BE2C (cell line): ENCODE results near the gene ZNF570.

Experiments used
- DNase-seq: peaks from one replicate; pipeline ENCODE4 v3.0.0-alpha.2; 2020
- H3K27me3 ChIP-seq: fragments of 250-450 bp; sonication (Bioruptor Pico); 2 replicates; pipeline ENCODE4 v1.5.1; 2020; ENCODE audit warnings: mild to moderate bottlenecking
- H3K36me3 ChIP-seq: fragments of 250-450 bp; sonication (Bioruptor Pico); 2 replicates; pipeline ENCODE4 v1.5.1; 2020; ENCODE audit warnings: mild to moderate bottlenecking
- H3K4me1 ChIP-seq: fragments of 250-450 bp; sonication (Bioruptor Pico); 2 replicates; pipeline ENCODE4 v1.5.1; 2020
- H3K4me3 ChIP-seq: 2 replicates; pipeline ENCODE4 v1.5.1; 2011; ENCODE audit warnings: low read depth, low read length
- H3K9me3 ChIP-seq: fragments of 250-450 bp; sonication (Bioruptor Pico); 2 replicates; pipeline ENCODE4 v1.5.1; 2020
- TF ChIP-seq, protein P1 (sequence below): IDR thresholded peaks from 2 replicates; pipeline ENCODE4 v1.5.1; 2012; ENCODE audit warnings: mild to moderate bottlenecking, low read depth, low read length

Gene ZNF570

DNA sequence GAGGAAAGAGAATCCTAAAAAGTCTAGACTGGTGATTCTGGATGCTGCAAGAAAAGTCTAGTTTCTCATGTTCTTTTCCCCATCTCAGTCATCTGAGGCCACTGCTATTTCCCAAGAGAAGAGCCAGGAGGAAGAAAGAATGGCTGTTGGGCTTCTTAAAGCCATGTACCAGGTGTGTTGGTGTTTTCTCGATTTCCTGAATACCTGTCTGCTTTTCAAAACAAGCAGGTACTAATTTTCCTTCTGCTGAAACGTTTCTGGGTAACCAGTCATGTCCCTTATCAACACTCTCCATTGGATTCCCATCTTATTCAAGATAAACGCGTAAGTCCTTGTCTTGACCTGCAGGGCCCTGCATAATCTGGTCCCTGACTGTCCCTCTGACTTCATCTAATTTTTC is 1.1 kb downstream of the ZNF570 start:
- Histone ChIP-seq H3K4me3 (peak overlapping the region; percentile 96), H3K4me1 (no peaks in the 10 kb centered on the region), H3K36me3 (peaks cover 3% of the 10 kb centered on the region; the same call in 1 of the 2 replicates), H3K27me3 (no peaks in the 10 kb centered on the region), H3K9me3 (0 out of 2 replicates have a peak, but pooled peaks cover 3% of the 10 kb centered on the region)
- TF ChIP-seq, protein P1, sequence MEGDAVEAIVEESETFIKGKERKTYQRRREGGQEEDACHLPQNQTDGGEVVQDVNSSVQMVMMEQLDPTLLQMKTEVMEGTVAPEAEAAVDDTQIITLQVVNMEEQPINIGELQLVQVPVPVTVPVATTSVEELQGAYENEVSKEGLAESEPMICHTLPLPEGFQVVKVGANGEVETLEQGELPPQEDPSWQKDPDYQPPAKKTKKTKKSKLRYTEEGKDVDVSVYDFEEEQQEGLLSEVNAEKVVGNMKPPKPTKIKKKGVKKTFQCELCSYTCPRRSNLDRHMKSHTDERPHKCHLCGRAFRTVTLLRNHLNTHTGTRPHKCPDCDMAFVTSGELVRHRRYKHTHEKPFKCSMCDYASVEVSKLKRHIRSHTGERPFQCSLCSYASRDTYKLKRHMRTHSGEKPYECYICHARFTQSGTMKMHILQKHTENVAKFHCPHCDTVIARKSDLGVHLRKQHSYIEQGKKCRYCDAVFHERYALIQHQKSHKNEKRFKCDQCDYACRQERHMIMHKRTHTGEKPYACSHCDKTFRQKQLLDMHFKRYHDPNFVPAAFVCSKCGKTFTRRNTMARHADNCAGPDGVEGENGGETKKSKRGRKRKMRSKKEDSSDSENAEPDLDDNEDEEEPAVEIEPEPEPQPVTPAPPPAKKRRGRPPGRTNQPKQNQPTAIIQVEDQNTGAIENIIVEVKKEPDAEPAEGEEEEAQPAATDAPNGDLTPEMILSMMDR, result no peak
- no peak for DNase-seq

DNA sequence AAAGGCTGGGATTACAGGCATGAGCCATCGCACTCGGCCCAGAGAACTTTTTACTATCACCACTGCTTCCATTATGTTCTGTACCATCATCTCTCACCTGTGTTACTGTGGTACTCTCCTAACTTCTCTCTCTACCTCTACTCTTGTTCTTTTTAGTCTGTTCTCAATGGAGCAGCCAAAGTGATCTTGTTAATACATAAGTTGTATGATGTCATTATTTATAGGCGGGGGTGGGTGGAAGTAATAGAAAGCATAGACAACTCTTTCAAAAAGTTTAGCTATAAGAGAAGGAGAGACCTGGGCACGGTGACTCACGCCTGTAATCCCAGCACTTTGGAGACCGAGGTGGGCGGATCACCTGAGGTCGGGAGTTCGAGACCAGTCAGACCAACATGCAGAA is 3.0 kb downstream of the ZNF570 start:
- TF ChIP-seq, protein P1, result no peak

DNA sequence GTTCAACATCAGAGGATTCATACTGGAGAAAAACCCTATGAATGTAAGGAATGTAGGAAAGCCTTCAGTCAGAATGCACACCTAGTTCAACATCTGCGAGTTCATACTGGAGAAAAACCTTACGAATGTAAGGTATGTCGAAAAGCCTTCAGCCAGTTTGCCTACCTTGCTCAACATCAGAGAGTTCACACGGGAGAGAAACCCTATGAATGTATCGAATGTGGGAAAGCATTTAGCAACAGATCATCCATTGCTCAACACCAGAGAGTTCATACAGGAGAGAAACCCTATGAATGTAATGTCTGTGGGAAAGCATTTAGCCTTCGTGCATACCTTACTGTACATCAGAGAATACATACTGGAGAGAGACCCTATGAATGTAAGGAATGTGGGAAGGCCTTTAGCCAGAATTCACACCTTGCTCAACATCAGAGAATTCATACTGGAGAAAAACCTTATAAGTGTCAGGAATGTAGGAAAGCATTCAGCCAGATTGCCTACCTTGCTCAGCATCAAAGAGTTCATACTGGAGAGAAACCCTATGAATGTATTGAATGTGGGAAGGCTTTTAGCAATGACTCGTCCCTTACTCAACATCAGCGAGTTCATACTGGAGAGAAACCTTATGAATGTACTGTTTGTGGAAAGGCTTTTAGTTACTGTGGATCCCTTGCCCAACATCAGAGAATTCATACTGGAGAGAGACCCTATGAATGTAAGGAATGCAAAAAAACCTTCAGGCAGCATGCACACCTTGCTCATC is 15.4 kb downstream of the ZNF570 start:
- no peak for DNase-seq
- no peaks in the 10 kb centered on the region for H3K4me1 ChIP-seq
- H3K36me3 ChIP-seq, result peaks cover 15% of the 10 kb centered on the region
- no peak overlapping the region for H3K4me3 ChIP-seq
- H3K9me3 ChIP-seq, result peaks cover 15% of the 10 kb centered on the region
- no peaks in the 10 kb centered on the region for H3K27me3 ChIP-seq
- TF ChIP-seq, protein P1, result no peak

More for the DNA sequence above, 3.0 kb downstream of the ZNF570 start:
- Histone ChIP-seq H3K4me1 (no peaks in the 10 kb centered on the region), H3K9me3 (0 out of 2 replicates have a peak, but pooled peaks cover 3% of the 10 kb centered on the region), H3K27me3 (no peaks in the 10 kb centered on the region), H3K36me3 (peaks cover 9% of the 10 kb centered on the region), H3K4me3 (no peak overlapping the region)
- no peak for DNase-seq

DNA sequence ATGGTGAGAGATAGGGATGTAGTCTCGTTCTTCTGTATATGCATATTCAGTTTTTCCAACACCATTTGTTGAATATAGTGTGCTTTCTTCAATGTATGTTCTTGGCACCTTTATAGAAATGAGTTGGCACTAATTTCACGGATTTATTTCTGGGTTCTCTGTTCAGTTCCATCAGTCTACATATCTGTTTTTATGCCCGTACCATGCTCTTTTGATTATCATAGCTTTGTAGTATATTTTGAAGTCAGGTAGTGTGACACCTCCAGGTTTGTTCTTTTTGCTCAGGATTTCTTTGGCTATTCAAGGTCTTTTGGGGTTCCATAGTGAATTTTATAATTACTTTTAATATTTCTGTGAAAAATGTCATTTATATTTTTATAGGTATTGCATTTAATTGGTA is 23.1 kb downstream of the ZNF570 start:
- H3K9me3 ChIP-seq, result no peaks in the 10 kb centered on the region; the same call in 1 of the 2 replicates
- TF ChIP-seq, protein P1, result no peak

DNA sequence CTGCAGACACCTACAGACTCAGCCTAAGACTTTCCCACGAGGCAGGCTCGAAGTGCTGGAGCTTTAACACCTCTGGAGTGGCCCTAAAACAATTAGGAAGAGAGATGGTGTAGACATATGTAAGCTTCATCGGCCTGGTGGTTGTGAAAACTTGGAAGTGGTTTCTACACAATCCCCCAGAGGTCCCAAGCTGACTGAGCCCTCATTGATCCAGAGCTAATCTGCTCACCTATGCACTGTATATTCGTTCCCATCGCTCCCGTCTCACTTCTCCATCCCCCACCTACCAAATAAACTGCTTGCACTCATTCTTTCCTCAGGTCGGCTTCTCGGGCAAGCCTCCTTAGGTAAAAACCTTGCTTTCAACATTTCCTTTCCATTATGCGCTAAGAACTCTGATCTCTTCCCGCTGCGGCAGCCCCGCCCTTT is 36.8 kb downstream of the ZNF570 start:
- no peaks in the 10 kb centered on the region for H3K4me1 ChIP-seq
- H3K27me3 ChIP-seq, result peaks cover 4% of the 10 kb centered on the region; the same call in 1 of the 2 replicates
- peak overlapping the region; percentile 87 for H3K4me3 ChIP-seq
- peaks cover 5% of the 10 kb centered on the region; the same call in 1 of the 2 replicates for H3K9me3 ChIP-seq
- H3K36me3 ChIP-seq, result no peaks in the 10 kb centered on the region
- no peak for DNase-seq
- TF ChIP-seq, protein P1, result no peak

More for the DNA sequence above, 23.1 kb downstream of the ZNF570 start:
- Histone ChIP-seq H3K27me3 (no peaks in the 10 kb centered on the region), H3K36me3 (no peaks in the 10 kb centered on the region), H3K4me3 (no peak overlapping the region), H3K4me1 (no peaks in the 10 kb centered on the region)
- DNase-seq, result no peak
